D721Med (cell line): ENCODE data around the gene CLK1.

Experiments used
- DNase-seq: peaks from one replicate; pipeline ENCODE4 v3.0.0; 2011; ENCODE audit warnings: low spot score; ENCODE audit not compliant: insufficient read length
- FAIRE-seq: peaks from 2 replicates; lab custom pipeline; 2011; peaks lifted over from hg19 to GRCh38; lab: Jason Lieb, UNC
- CTCF ChIP-seq: IDR thresholded peaks from 2 replicates; pipeline ENCODE4 v1.5.1; 2012; ENCODE audit warnings: mild to moderate bottlenecking, control low read depth; ENCODE audit not compliant: insufficient read depth; ENCODE audit errors: missing control alignments

The CLK1 gene

DNA sequence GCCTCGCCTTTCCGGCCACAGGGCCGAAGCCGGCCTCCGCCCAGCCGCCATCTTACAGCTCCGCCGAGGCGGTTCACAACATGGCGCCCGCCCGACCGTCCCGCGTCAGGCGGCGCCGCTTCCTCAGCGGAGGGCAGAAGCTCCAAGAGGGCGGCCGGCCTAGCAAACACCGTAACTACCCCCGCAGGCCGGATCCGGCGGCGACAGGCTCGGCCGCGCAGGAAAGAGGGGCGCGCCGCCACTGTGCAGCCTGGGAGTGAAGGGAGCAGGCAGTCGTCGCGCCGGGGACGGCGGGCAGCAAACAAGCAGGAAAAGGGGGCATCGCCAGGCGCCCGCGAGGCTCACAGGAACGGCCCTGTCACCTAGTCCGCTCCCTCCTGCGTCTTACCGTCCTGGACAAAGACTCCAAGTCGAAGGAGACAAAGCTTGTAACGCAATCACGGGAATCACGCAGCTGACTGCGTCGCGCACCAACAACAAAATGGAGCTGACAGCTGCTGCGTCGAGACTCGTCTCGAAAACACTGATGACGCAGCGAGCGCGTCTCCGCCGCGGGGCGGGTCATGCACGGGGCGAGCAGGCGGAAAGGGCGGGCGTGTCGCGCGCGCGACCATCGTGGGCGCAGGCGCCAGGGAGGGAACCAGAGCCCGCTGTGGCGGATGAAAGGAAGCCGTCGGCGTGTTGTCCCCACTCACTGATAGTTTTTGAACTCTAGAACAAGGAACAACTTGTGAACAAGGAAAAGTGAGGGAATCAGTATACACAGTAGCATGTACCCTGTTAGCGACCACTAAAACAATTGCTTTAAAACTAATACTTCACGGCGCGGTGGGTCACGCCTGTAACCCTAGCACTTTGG, at the start of gene CLK1:
Gene CLK1, minus strand, starts transcription at position 483 of the 859 bp plus-strand sequence. CDS start 2,796 bp downstream, outside the sequence.
- FAIRE-seq = no peak
- TF ChIP-seq CTCF = no peak
- DNase-seq = peak; percentile 75

DNA sequence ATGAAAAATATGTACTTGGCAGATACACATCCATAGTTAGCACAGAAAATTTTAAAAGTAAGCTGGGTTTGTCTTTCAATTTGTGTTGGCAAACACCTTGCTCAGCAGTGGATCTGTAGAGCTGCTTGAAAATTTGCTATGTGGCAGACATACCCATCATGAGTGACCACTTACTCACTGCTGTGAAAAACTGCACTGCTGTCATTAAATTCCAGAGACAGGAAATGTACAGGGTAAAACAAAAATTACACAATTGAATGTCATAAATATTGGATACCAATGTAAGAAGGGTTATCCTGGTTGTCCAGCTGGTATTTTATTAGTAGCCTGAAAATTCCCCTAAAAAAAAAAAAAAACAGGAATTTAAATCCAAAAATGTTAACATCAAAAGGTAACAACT, 49.2 kb upstream of the CLK1 start:
- no peak for TF ChIP-seq CTCF
- DNase-seq (no peak), FAIRE-seq (no peak)

- no peak for TF ChIP-seq CTCF
- FAIRE-seq (no peak), DNase-seq (no peak)
Measured at GRCh38 chr2:200909958-200910357, 45.5 kb upstream of the CLK1 start.

DNA sequence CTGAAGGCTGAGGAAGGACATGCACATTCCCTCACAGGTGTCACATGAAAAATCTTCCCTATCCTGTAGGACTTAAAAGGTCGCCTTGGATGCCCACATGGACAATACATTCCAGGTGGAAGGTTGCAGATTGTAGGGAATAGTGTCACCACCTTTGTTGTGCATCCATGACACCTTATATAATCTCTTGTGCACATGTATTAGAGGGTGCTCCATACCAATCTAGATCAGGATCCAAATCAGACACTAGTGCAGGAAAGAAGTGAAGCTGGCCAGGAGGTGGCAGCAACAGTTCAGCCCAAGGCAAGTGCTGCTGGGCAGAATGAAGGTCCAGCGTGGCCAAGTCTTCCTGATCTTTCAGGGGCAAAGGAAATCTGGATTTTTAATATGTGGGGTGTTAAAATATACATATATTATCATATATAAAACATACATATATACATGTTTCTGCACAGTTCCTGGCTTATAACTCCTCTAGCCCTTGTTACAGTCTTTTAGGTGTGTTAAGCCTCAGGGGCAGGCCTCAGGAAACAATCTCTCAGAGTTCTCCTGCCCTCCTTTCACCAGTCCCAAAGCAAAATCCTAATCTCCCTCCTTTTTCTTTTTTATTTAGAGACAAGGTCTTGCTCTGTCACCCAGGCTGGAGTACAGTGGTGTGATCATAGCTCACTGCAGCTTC, 41.3 kb upstream of the CLK1 start:
- FAIRE-seq = no peak
- TF ChIP-seq CTCF = peak; percentile 81
- peak; percentile 24 for DNase-seq

DNA sequence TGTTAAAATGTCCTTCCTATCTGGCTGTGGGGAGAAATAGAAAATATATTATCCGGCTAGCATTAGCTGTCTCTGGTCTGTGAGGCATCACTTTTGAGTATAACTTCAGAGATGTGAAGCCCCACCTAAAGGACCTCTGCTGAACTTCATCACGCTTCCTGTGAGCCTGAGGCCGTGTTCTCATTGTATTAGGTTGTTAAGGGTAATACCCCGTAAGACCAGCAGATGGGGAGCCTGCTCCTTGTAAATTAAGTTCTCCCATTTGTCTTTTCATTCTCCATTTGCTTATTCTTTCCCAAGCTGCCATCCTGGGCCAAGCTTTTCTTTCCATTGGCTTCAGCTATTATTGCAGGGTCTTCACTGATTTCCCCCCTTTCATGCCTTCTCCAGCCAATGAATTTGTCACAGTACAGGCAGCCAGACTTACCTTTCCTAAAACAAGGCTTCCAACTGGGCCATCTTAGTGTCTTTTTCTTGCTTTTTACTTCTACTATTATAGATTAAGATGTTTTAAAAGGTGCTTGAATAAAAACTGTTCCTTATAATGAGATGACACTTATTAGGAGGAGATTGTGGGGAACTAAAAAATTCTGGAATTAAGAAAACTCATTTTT, 37.1 kb upstream of the CLK1 start:
- FAIRE-seq (peak; percentile 29), DNase-seq (peak; percentile 38)
- peak; percentile 75 for TF ChIP-seq CTCF

DNA sequence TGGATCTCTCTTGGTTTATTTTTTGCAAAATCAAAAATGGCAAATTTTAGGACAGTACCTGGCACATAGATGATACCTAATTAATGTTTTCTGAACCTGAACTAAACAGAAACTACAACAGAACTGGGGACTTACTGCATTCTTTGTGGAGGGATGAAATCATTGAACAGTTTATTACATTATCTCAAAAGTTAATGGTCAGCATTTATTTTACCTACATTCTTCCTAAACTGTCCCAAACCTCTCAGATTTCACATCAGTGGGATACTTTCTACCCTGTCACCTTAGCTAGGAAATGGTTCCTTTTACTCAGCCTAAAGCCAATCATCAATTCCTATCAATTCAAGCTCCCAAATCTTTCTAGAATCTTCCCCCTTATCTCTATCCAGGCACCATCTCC, 35.0 kb upstream of the CLK1 start:
- TF ChIP-seq CTCF = no peak
- DNase-seq (no peak), FAIRE-seq (no peak)
